Transverse colon (tissue), 4 donors: ENCODE data around the gene PDE7B.

Experiments
- CTCF ChIP-seq, 5 experiments: fragments of 200-600 bp in 3 of 5; fragments of 450-650 bp in 2 of 5; sonication (generic) in 3 of 5; IDR thresholded peaks; 1 replicate in 2 of 5; 2 replicates in 3 of 5; pipeline ENCODE4 v1.5.1; 2016 to 2017; ENCODE audit warnings: antibody characterized with exemption in 5 of 5, inconsistent platforms in 3 of 5, mild to moderate bottlenecking in 2 of 5, moderate library complexity in 1 of 5
- POLR2AphosphoS5 ChIP-seq, 3 donors: sonication (generic); formaldehyde crosslinking; IDR thresholded peaks; one replicate each; pipeline ENCODE4 v1.6.1; 2016; ENCODE audit warnings: antibody characterized with exemption in 3 of 3

GRCh38 chr6:135876058-135876457 is 24.6 kb downstream of the PDE7B start:
- TF ChIP-seq CTCF (IDR thresholded peaks at IDR 0.05): no peak
- no peak for TF ChIP-seq POLR2AphosphoS5 (IDR thresholded peaks at IDR 0.05)
